ENCODE measurements around the gene SLAIN1.
"Not testable (repeated sequence)": the region's sequence is repeated elsewhere in the genome, so short reads cannot be mapped to it uniquely, and the experiment has no call there.

The SLAIN1 gene

DNA sequence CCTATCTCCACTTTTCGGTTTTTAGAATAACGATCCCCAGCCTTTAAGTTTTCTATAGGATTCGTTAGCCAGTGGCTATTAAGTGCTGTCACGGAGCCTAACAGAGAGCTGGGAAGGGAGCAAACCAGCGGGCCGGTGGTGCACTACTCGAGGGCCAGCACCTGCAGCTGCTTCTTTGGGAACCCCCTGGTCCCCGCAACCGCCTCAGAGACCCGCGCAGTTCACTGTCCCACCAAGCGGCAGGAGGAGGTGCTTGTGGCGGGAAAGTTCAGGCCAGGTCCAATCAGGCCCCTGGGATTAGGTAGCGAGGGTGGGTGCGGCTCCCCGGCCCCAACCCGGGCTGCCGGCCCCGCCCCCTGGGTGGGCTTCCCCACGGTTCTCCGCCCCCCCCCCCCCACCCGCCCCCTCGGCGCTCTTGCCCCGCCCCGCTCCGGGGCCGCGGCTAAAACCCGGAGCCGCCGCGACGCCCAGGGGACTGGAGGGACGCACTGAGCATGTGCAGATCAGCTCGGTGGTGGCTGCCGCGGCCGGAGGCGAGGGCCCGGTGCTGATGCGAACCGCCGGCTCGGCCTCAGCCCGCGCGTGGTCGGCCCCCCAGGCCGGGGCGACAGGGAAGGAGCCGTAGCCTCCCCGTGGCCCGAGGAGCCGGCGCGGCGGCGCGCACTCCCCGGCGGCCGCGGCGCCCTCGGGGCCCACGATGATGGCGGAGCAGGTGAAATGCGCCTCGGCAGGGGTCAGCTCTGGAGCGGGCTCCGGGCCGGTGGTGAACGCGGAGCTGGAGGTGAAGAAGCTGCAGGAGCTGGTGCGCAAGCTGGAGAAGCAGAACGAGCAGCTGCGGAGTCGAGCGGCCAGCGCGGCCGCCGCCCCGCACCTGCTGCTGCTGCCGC is at the start of gene SLAIN1:
TSS of gene SLAIN1 (plus strand) at position 471 of the 887 bp plus-strand sequence. CDS start at position 698, 227 bp downstream.
- DNase-seq (ENCODE audit: low read depth, low spot score), result no peak

DNA sequence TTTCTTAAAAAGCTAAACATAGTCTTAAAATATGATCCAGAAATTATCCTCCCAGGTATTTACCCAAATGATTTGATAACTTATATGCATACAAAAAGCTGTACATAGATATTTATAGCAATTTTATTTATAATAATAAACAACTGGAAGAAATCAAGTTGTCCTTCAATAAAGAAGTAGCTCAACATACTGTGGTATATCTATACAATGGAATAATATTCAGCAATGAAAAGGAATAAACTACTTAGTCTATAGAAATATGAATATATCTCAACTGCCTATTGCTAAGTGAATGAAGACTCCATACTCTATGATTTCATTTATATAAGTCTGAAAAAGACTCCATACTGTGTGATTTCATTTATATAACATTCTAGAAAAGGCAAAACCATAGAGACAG is 47.1 kb upstream of the SLAIN1 start:
- DNase-seq (ENCODE audit: low read depth, low spot score), result no peak

DNA sequence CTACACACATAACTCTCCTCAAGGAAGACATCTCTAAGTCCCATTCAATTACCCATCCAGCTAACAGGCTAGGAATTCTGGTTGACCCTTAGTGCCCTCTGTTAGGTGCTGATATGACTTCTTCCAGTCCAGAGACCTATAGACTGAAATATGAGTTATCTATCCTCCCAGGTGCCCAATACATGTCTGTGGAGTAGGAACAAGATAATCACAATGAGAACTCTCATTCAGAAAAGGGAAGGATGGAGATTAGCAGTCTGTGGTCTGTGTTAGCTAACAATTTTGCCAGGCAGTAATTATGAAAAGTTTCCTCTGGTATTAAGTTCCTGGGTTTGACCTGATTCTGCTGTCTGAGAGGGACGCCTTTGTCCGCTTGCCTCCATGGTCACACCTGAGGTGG is 44.2 kb upstream of the SLAIN1 start:
- no peak for DNase-seq (ENCODE audit: low read depth, low spot score)

DNA sequence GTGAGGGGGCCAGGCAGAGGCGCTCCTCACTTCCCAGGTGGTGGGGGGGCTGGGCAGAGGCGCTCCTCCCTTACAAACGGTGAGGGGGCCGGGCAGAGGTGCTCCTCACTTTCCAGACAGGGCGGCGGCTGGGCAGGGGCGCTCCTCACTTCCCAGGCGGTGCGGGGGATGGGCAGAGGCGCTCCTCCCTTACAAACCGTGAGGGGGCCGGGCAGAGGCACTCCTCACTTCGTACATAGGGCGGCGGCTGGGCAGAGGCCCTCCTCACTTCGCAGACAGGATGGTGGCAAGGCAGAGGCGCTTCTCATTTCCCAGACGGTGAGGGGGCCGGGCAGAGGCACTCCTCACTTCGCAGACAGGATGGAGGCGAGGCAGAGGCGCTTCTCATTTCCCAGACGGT is 37.5 kb upstream of the SLAIN1 start:
- not testable (repeated sequence) for DNase-seq (ENCODE audit: low read depth, low spot score)

DNA sequence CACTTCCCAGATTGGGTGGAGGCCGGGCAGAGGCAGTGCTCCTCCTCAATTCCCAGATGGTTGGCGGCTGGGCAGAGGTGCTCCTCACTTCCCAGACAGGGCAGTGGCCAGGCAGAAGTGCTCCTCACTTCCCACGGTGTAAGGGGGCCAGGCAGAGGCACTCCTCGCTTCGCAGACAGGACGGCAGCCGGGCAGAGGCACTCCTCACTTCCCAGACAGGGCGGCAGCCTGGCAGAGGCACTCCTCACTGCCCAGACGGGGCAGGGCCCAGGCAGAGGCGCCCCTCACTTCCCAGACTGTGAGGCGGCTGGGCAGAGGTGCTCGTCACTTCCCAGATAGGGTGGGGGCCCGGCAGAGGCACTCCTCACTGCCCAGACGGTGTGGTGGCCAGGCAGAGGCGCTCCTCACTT is 36.6 kb upstream of the SLAIN1 start:
- DNase-seq (ENCODE audit: low read depth, low spot score), result no peak

DNA sequence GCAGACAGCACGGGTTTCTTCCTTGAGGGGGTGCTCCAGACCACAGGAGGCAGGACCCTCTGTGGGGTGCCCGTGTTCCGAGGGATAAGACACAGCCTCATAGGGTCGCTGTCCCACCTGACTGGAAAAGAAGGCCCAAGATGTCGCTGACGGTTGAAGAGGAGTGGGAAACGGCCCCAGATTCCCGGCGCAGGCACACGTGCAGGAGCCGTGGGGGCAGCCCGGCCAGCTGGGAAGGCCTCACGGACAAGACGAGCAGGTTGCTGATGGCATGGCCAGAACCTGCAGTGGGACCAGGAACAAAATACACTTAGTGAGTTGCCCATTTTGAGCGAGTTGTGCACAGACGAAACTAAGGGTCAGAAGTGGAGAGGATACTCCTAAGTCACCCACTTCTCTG is 35.2 kb upstream of the SLAIN1 start:
- not testable (repeated sequence) for DNase-seq (ENCODE audit: low read depth, low spot score)

DNA sequence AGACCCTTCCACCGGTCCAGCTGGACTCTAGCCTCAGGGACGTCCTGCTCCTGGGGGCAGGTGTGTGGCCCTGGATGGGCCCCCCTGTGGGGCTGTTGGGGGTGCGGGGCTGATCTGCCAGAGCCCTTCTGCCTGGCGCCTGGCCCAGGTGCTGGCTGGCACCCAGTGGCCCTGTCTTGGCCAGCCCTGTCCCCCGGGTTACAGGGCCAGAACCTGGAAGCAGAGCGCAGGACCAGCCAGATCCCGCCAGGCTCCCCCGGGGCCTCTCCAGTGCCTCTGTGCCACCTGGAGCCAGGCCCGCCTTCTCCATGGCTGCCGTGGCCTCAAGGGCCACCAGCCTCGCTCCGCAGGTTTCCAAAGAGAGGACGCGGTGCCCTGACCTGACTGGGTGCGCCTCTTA is 34.7 kb upstream of the SLAIN1 start:
- DNase-seq (ENCODE audit: low read depth, low spot score), result not testable (repeated sequence)

DNA sequence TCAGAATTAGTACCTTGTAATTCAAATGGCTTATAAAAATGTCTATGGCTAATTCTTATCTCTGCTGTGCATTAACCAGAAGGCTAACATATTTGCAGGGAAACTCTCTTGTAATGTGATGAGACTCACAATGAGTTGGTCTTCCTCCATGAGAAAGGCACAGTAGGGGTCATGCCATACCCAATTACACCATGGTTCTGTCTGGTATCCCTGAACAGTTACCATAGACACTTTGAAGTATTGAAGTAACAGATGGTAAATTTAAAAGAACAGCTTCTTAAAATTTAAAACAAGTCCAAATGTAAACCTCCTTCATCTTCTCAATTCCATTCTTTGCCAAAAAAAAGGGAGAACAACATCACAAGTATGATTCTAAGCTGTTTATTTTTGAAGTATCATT is 22.6 kb upstream of the SLAIN1 start:
- no peak for DNase-seq (ENCODE audit: low read depth, low spot score)

DNA sequence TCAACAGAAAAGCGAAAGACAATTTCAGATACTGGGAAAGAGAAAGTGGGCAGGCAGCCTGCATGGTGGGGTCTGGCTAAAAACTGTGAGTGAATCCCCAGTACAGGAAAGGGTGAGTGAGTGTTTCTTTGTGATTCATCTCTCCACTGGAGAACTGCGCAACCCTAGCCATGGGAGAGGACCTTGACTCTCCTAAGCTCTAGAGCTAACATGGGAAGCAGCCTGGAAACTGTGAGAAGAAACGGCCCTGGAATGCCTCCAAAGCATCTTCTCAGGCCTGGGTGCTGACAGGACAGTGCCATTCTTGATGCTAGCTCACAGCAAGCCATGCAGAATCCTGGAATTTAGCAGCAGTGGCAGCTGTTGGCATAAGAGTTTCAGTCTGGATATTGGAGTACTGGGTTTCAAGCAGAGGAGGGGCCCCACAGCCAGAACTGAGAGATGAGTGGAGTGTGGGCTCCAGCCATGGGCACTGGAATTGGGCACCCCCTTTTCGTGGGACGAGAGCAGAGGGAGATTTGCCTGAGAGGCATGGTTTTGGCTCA is 18.7 kb upstream of the SLAIN1 start:
- DNase-seq (ENCODE audit: low read depth, low spot score), result no peak

DNA sequence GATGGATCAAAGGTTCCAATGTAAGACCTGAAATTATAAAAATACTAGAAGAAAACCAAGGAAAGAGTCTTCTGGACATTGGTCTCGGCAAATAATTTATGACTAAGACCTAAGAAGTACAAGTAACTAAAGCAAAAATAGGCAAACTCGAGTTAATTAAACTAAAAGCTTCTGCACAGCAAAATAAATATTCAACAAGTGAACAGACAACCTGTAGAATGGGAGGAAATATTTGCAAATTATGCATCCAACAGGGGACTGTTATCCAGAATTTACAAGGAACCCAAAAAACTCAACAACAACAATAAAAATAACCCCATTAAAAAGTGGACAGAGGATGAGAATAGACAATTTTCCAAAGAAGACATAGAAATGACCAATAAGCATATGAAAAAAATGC is 9.7 kb upstream of the SLAIN1 start:
- no peak for DNase-seq (ENCODE audit: low read depth, low spot score)

DNA sequence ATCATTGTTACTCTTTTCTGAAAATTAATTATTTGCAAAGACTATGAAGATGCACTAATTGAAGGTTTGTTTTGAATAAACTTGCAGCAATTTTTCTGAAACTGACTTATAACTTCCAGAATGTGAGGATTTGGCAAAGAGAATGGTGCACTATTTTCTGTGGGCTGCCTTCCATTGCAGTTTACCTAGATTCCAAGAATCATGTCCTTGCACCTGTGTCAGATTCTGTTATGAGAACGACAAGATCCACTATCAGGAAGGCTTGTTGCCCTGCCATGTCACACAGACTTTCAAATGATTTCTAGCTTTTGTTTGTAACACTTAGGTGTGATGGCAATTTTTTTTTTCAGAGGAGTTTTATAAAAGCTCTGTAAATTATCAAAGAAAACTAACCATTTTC is 5.6 kb upstream of the SLAIN1 start:
- DNase-seq (ENCODE audit: low read depth, low spot score), result no peak

DNA sequence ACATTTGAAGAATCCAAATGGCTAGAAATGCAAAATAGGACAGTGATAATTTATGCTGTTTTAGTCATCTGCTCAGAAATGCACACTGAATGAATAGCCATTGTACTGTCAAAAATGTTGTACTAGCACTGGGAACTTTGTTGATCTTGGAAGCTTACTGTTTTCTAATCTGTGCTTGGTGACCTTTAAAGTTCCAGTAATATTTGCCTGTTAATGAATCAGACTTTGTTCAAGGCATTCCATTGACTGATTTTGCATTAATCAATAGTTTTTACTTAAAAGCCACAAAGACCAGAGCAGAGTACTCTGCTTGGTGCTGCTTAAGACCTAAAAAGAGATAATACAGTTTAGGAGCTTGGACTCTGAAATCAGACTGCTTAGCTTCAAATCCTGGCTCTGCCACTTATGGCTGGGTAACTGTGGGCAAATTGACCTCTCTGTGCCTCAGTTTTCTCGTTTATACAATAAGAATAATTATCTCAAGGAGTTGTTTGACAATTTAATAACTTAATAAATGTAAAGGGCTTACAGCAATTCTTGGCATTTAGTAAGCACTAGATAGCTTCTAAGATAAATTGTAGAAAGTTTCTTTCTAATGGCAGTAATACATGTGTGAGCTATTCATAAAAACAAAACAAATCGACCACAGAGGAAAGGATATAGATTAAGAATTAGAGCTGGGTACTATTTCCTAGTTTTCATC is 4.6 kb upstream of the SLAIN1 start:
- DNase-seq (ENCODE audit: low read depth, low spot score), result no peak

DNA sequence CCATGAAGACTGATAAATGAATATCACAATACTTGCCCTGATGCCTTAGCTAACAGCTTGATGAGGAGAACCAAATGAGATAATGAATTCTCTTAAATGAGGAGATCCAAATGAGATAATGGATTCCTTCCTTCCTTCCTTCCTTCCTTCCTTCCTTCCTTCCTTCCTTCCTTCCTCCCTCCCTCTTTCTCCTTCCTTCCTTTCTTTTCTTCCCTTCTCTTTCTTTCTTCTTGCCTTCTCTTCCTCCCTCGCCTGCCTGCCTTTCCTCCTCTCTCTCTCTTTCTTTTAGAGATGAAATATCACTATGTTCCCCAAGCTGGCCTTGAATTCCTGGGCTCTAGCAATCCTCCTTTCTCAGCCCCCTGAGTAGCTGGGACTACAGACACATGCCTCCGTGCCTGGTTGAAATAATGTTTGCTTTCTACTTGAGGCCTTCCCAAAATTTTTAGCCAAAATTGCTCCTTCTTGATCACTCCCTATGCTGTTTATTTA is 4.0 kb upstream of the SLAIN1 start:
- no peak for DNase-seq (ENCODE audit: low read depth, low spot score)

DNA sequence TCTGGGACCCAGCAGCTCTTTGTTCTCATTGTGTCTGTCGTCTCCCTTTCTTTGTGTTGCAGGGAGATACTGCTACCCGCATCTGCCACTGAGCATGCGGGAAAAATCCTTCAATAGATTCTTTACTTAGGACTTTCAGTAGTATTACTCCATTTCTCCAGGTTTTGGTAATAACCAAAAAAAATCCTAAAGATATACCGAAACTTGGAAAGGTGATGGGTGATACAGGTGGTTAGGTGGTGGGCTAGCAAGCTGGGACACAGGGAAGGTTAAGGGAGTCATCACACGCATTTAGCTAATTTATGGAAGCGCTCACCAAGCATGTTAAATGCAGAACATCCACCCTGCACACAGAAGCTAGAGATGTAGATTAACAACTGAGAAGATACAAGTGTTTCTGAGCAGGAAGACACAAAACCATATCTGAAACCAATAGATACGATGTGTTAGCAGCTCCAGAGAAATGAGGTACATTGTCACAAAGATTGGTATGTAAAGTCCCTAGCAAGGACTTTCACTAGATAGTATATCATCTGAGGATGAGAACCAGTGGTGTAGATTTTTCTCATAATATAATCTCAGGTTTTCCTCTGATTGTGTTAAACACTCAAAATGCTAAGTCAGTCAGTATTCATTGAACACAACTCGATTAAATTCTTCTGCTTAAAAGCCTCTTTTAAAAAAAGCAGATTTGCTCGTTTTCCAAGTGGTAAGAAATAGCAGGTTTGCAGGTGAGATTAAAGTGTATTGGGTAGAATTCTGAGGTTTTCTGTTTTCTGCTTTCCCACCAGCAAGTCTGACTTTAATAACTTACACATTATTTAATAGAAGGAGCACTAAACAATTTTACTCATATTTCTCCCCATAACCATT is 1.2 kb upstream of the SLAIN1 start:
- no peak for DNase-seq (ENCODE audit: low read depth, low spot score)

DNA sequence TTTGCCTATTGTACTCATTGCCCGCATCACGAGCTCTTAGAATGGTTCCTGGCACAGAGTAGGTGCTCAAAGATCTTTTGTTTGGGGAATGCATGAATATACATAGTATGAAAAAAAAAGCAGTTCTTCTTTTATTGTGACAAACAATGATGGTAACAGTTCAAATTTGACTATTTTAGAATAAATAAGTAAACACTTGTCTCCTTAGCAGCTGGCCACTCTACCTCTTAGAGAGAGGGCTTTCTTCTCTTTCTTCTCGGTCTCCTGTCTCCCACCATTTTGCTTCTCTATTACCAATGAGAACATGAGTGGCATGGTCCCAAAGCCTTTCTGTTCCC is 639 bp upstream of the SLAIN1 start:
- no peak for DNase-seq (ENCODE audit: low read depth, low spot score)

DNA sequence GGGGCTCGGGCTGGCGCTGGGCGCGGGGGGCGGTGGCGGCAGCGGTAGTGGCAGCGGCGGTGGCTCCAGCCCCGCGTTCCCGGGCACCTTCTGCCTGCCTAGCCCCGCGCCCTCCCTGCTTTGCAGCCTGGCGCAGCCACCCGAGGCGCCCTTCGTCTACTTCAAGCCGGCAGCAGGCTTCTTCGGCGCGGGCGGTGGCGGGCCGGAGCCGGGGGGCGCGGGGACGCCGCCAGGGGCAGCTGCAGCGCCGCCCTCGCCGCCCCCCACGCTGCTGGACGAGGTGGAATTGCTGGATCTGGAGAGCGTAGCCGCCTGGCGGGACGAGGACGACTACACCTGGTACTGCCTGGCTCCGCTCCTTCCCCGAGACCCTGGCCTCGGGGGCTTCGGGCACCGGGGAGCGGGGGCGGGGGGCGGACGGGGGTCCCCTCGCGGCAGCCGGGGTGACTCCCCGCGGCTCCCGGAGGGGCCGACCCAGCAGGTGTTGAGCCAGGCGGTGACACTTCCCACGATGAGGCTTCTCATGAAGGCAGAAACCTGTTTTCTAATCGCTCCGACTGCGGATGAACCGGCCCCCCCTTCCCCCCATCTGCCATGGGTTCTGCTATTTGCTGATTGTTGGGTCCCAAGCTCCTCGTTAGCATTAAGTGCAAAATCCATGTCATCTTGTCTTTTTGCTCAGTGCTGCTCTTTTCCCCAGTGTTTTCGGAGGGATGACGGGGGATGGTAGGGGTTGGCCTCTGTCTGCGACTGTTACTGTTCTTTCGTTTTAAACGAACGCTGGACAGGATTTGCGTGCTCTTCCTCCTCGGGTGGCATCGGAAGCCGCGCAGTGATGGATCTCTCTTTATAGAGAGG is 943 bp downstream of the SLAIN1 start:
- DNase-seq (ENCODE audit: low read depth, low spot score), result no peak

DNA sequence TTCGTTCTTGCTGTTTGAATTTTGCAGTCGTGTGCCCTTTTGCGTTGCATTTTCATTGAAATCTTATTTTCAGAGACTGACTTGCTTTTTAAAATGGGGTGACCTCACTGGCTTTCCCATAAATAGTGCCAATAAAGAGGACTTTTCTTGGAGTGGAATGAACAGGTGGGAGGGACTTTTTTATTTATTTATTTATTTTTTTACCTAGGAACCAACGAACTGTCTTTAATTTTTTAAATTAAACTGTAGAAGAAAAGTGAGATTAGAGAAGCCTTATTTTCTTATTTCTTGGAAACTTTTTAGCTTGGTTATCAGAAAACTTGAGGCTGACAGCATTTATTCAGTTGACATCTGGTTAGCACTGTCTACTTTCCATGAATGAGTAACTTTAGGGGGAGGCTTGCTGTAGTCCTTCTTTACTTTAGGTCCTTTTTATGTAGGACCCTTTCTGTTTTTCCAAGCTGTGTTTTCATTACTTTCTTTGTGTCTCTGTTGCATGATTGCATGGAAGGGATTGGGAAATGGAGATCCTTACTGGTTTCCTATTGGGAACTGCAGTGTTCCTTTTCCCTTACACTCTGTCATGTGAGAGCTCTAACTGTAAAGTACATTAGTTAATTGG is 1.7 kb downstream of the SLAIN1 start:
- no peak for DNase-seq (ENCODE audit: low read depth, low spot score)

DNA sequence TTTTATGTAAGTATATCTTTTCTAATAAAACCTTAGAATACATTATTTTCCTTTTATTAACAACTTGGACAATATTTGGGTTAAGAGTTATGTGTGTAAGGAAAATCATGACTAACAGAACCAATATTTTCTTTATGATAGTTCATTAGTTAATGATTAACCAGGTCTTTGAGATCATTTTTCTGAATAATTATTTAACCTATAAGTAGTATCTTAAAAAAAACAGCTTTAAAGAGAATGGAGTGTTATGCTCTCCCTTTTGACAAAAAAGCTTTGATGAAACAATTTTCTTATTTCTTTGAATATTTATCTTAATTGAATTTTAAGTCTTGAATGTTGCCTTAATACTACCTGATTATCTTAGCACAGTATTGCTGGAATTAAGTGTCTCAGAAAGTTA is 3.8 kb downstream of the SLAIN1 start:
- no peak for DNase-seq (ENCODE audit: low read depth, low spot score)

DNA sequence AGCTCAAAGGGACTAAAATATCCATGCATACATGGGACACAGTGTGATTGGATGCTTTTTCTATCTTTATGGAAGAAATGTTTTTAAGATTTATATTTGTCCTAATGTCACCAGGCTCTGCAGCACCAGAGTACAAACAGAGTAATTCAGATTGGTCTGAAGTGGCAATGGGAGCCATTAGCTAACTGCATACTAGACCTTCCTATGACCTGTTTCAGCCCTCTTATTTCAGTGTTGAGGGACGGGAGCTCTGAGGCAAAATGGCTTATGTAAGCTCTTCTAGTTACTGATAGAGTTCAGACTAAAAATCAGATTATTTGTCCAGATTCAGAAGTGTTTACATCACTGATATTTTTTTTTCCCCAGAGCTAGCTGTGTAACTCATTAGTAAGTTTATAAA is 4.9 kb downstream of the SLAIN1 start:
- no peak for DNase-seq (ENCODE audit: low read depth, low spot score)

DNA sequence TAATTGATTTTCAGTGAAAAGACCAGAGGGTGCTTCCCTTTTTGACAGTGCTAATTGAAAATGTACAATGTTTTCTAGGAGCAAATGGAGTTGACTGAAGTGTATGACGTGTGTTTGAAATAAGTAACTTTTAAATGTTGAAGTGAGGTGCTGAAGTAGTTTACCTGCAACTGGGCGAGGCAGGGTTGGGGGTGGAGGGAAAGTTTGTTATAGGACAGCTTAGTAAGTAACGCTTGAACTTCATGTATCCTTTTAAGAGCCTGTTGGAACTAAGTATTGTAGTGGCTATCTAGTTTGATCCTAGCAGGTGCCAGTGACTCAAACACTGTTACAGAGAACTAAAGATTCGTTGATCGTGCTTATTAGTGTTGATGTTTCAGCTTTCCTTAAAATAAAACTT is 5.9 kb downstream of the SLAIN1 start:
- DNase-seq (ENCODE audit: low read depth, low spot score), result no peak
